GM18520 (cell line): ENCODE results near the gene MACF1.

Experiments
- ATAC-seq: cut with Tn5 transposase; IDR thresholded peaks from one replicate; pipeline ENCODE4 v1.9.1; 2021; ENCODE audit not compliant: unreplicated experiment

Gene MACF1

GRCh38 chr1:39529901-39530535 lies 325.5 kb downstream of the MACF1 start:
- no peak for ATAC-seq

GRCh38 chr1:39531526-39531925 lies 327.0 kb downstream of the MACF1 start:
- ATAC-seq = no peak

GRCh38 chr1:39533442-39533841 lies 328.9 kb downstream of the MACF1 start:
- no peak for ATAC-seq
